NT2/D1 (cell line): ENCODE data around the gene ITGA4.

Source experiments
- YY1 ChIP-seq: IDR thresholded peaks from 2 replicates; pipeline ENCODE4 v1.6.1; 2011; ENCODE audit not compliant: insufficient read length, insufficient read depth
- ZNF274 ChIP-seq: IDR thresholded peaks from 2 replicates; pipeline ENCODE4 v1.6.1; 2011; ENCODE audit warnings: mild to moderate bottlenecking, low read depth, low read length

GRCh38 chr2:181574321-181574720 lies 117.1 kb downstream of the ITGA4 start:
- TF ChIP-seq ZNF274 (no peak), YY1 (no peak)
